K562 (cell line): ENCODE data around the gene ZSCAN12. TPM values are rescaled to one million over a fixed set of nuclear protein-coding genes. Genes with fewer than 3 reads are reported as not detected.
A peak's percentile ranks its signal among the peaks of the same experiment; 100 is the strongest.

Source experiments
- CREB1 ChIP-seq, 2 experiments: sonication (generic) in 1 of 2; formaldehyde crosslinking in 1 of 2; IDR thresholded peaks; 2 replicates each; pipeline versions ENCODE4 v1.6.1 to v1.8.0; 2012 to 2022; ENCODE audit warnings: inconsistent platforms in 1 of 2, mild to moderate bottlenecking in 1 of 2, missing genetic modification reagents in 1 of 2, moderate library complexity in 1 of 2
- FOXA3 ChIP-seq, 2 experiments: fragments of 450-650 bp in 1 of 2; sonication (generic) in 1 of 2; formaldehyde crosslinking; IDR thresholded peaks in 1 of 2; conservative IDR thresholded peaks in 1 of 2; 2 replicates each; pipeline versions ENCODE4 v1.4.0 to v1.8.0; 2020 to 2022; ENCODE audit warnings: mild to moderate bottlenecking in 2 of 2, missing genetic modification reagents in 1 of 2
- JUND ChIP-seq, 2 experiments: IDR thresholded peaks; 2 replicates in 1 of 2; 3 replicates in 1 of 2; pipeline ENCODE4 v1.6.1; 2011; ENCODE audit warnings: borderline replicate concordance in 2 of 2, low read depth in 2 of 2, low read length in 2 of 2, improper control_type of control experiment in 1 of 2, missing biosample characterization in 1 of 2, missing genetic modification characterization in 1 of 2, missing genetic modification reagents in 1 of 2
- SIX5 ChIP-seq, 2 experiments: IDR thresholded peaks; 2 replicates each; pipeline ENCODE4 v1.6.1; 2011; ENCODE audit warnings: low read length in 2 of 2, borderline replicate concordance in 1 of 2, low read depth in 1 of 2, mild to moderate bottlenecking in 1 of 2, moderate library complexity in 1 of 2; ENCODE audit not compliant: insufficient read depth in 1 of 2
- ZNF133 ChIP-seq: fragments of 250-450 bp; sonication (Bioruptor Pico); IDR thresholded peaks from 2 replicates; pipeline ENCODE4 v1.4.0; 2020; ENCODE audit warnings: mild to moderate bottlenecking
- ZNF212 ChIP-seq: fragments of 450-650 bp; formaldehyde crosslinking; IDR thresholded peaks from 2 replicates; pipeline ENCODE4 v1.4.0; 2020; ENCODE audit warnings: mild to moderate bottlenecking
- polyA plus RNA-seq, 8 experiments: library from polyadenylated mRNA; depleted of rRNA in 4 of 8; stranded (reverse) in 5 of 8; unstranded in 3 of 8; fragments of >200 nt; fragmentation: Nextera tagmentation in 2 of 8; fragmentation: Illumina TruSeq in 1 of 8; extraction: Ambion mirVana in 2 of 8; extraction: Trizol in 1 of 8; gene quantifications; 2 replicates each; pipeline versions ENCODE4 v1.2.1 to v1.2.3, GENCODE V29; 2011 to 2014; ENCODE audit warnings: inconsistent platforms in 1 of 8, missing spikeins in 1 of 8
- total RNA-seq, 7 experiments: library from RNA; depleted of rRNA in 6 of 7; stranded (reverse); fragments of >200 nt in 6 of 7; fragmentation: Illumina TruSeq in 2 of 7; extraction: Trizol in 2 of 7; gene quantifications; 2 replicates each; pipeline versions ENCODE4 v1.2.1 to v1.2.3, GENCODE V29; 2011 to 2021; ENCODE audit warnings: low replicate concordance in 1 of 7
- TF ChIP-seq, protein P1 (sequence below): fragments of 200-600 bp; sonication (generic); IDR thresholded peaks from one replicate; pipeline ENCODE4 v1.6.1; 2012; ENCODE audit warnings: mild to moderate bottlenecking, low read depth, low read length, inconsistent platforms
- TF ChIP-seq, protein P2 (sequence below), 2 experiments: fragments of 450-650 bp; IDR thresholded peaks; 2 replicates each; pipeline ENCODE4 v1.6.1; 2016
- TF ChIP-seq, protein P3 (sequence below): sonication (generic); formaldehyde crosslinking; IDR thresholded peaks from 2 replicates; pipeline ENCODE4 v1.8.1; 2022; ENCODE audit warnings: missing genetic modification reagents

ZSCAN12 gene
- total and polyA plus RNA-seq, 9 of the 15 experiments (the other 6 are each of a cell fraction or from before 2014, with no cell fraction given): 2.5 to 19.6 (median 12.5) TPM

DNA sequence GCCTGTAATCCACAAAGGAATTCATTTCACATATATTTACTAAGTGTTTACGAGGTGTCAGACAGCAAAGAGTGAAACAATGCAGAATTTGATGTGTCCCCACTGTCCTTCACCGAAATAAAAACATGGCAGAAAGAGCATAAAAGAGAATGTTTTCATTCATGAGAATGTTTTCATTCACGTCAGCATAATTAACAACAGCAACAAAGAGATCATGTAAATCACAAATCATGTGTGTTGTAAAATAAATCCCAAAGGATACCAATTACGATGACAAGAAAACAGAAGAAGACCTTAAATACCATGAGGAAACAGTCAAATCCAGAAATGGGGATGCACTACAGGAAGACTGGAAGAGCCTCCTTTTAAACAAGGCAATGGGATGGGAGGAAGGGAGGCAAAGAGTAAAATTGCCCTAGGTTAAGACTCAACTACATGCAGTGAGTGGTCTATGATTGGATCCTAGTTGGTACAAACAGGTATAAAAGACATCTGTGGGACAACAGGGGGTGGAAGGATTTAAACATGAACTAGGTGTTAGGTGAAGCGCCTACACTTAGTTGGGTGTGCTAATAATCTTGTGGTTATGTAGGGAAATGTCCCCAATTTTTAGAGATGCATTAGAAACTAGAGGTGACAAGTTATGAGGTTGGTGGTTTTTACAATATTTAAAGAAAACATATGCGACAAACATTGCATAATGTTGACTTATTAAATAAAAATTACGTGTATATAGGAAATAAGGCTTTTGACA, 65.1 kb downstream of the ZSCAN12 start (continued):
- TF ChIP-seq JUND (IDR thresholded peaks at IDR 0.05; ENCODE audit: borderline replicate concordance, low read depth, low read length) (no peak), JUND (tag; IDR thresholded peaks at IDR 0.05; ENCODE audit: borderline replicate concordance, low read depth, low read length) (no peak), CREB1 (IDR thresholded peaks at IDR 0.05) (no peak), CREB1 (CRISPR knock-in tag; IDR thresholded peaks at IDR 0.05) (no peak), ZNF212 (no peak), FOXA3 (CRISPR knock-in tag; conservative IDR thresholded peaks at IDR 0.05 in 1 of 2, IDR thresholded peaks at IDR 0.05 in 1 of 2) (no peak), SIX5 (IDR thresholded peaks at IDR 0.05; ENCODE audit: borderline replicate concordance in 1 of 2, insufficient read depth in 1 of 2, low read depth in 1 of 2, low read length in 2 of 2) (no peak), ZNF133 (CRISPR knock-in tag) (no peak)
- TF ChIP-seq, protein P1, sequence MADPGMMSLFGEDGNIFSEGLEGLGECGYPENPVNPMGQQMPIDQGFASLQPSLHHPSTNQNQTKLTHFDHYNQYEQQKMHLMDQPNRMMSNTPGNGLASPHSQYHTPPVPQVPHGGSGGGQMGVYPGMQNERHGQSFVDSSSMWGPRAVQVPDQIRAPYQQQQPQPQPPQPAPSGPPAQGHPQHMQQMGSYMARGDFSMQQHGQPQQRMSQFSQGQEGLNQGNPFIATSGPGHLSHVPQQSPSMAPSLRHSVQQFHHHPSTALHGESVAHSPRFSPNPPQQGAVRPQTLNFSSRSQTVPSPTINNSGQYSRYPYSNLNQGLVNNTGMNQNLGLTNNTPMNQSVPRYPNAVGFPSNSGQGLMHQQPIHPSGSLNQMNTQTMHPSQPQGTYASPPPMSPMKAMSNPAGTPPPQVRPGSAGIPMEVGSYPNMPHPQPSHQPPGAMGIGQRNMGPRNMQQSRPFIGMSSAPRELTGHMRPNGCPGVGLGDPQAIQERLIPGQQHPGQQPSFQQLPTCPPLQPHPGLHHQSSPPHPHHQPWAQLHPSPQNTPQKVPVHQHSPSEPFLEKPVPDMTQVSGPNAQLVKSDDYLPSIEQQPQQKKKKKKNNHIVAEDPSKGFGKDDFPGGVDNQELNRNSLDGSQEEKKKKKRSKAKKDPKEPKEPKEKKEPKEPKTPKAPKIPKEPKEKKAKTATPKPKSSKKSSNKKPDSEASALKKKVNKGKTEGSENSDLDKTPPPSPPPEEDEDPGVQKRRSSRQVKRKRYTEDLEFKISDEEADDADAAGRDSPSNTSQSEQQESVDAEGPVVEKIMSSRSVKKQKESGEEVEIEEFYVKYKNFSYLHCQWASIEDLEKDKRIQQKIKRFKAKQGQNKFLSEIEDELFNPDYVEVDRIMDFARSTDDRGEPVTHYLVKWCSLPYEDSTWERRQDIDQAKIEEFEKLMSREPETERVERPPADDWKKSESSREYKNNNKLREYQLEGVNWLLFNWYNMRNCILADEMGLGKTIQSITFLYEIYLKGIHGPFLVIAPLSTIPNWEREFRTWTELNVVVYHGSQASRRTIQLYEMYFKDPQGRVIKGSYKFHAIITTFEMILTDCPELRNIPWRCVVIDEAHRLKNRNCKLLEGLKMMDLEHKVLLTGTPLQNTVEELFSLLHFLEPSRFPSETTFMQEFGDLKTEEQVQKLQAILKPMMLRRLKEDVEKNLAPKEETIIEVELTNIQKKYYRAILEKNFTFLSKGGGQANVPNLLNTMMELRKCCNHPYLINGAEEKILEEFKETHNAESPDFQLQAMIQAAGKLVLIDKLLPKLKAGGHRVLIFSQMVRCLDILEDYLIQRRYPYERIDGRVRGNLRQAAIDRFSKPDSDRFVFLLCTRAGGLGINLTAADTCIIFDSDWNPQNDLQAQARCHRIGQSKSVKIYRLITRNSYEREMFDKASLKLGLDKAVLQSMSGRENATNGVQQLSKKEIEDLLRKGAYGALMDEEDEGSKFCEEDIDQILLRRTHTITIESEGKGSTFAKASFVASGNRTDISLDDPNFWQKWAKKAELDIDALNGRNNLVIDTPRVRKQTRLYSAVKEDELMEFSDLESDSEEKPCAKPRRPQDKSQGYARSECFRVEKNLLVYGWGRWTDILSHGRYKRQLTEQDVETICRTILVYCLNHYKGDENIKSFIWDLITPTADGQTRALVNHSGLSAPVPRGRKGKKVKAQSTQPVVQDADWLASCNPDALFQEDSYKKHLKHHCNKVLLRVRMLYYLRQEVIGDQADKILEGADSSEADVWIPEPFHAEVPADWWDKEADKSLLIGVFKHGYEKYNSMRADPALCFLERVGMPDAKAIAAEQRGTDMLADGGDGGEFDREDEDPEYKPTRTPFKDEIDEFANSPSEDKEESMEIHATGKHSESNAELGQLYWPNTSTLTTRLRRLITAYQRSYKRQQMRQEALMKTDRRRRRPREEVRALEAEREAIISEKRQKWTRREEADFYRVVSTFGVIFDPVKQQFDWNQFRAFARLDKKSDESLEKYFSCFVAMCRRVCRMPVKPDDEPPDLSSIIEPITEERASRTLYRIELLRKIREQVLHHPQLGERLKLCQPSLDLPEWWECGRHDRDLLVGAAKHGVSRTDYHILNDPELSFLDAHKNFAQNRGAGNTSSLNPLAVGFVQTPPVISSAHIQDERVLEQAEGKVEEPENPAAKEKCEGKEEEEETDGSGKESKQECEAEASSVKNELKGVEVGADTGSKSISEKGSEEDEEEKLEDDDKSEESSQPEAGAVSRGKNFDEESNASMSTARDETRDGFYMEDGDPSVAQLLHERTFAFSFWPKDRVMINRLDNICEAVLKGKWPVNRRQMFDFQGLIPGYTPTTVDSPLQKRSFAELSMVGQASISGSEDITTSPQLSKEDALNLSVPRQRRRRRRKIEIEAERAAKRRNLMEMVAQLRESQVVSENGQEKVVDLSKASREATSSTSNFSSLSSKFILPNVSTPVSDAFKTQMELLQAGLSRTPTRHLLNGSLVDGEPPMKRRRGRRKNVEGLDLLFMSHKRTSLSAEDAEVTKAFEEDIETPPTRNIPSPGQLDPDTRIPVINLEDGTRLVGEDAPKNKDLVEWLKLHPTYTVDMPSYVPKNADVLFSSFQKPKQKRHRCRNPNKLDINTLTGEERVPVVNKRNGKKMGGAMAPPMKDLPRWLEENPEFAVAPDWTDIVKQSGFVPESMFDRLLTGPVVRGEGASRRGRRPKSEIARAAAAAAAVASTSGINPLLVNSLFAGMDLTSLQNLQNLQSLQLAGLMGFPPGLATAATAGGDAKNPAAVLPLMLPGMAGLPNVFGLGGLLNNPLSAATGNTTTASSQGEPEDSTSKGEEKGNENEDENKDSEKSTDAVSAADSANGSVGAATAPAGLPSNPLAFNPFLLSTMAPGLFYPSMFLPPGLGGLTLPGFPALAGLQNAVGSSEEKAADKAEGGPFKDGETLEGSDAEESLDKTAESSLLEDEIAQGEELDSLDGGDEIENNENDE: no peak
- TF ChIP-seq, protein P2, sequence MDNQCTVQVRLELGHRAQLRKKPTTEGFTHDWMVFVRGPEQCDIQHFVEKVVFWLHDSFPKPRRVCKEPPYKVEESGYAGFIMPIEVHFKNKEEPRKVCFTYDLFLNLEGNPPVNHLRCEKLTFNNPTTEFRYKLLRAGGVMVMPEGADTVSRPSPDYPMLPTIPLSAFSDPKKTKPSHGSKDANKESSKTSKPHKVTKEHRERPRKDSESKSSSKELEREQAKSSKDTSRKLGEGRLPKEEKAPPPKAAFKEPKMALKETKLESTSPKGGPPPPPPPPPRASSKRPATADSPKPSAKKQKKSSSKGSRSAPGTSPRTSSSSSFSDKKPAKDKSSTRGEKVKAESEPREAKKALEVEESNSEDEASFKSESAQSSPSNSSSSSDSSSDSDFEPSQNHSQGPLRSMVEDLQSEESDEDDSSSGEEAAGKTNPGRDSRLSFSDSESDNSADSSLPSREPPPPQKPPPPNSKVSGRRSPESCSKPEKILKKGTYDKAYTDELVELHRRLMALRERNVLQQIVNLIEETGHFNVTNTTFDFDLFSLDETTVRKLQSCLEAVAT (IDR thresholded peaks at IDR 0.05): 0 out of 4 replicates have a peak, but pooled peaks of 1 of the 2 experiments have one; percentile 13
- TF ChIP-seq, protein P3, sequence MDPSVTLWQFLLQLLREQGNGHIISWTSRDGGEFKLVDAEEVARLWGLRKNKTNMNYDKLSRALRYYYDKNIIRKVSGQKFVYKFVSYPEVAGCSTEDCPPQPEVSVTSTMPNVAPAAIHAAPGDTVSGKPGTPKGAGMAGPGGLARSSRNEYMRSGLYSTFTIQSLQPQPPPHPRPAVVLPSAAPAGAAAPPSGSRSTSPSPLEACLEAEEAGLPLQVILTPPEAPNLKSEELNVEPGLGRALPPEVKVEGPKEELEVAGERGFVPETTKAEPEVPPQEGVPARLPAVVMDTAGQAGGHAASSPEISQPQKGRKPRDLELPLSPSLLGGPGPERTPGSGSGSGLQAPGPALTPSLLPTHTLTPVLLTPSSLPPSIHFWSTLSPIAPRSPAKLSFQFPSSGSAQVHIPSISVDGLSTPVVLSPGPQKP (CRISPR knock-in tag): no peak
